ENCODE data around the gene GIN1.
A peak's percentile ranks its signal among the peaks of the same experiment; 100 is the strongest.
"Not testable (repeated sequence)": the region's sequence is repeated elsewhere in the genome, so short reads cannot be mapped to it uniquely, and the experiment has no call there.

GIN1 gene, protein sequence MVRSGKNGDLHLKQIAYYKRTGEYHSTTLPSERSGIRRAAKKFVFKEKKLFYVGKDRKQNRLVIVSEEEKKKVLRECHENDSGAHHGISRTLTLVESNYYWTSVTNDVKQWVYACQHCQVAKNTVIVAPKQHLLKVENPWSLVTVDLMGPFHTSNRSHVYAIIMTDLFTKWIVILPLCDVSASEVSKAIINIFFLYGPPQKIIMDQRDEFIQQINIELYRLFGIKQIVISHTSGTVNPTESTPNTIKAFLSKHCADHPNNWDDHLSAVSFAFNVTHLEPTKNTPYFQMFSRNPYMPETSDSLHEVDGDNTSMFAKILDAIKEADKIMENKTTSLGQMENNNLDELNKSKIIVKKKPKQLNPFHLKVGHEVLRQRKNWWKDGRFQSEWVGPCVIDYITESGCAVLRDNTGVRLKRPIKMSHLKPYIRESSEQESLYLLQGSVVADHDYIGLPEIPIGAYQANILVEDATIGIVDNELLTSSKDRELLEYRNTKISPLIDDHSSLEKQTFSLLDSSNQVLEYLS

GRCh38 chr5:103119765-103120606 lies at the start of gene GIN1, which contains the start of gene PPIP5K2:
TSS of gene GIN1 (minus strand) at chr5:103120138. CDS start at chr5:103108707, 11,431 bp downstream.
TSS of gene PPIP5K2 (plus strand) at chr5:103120301. CDS start at chr5:103129590, 9,289 bp downstream.
- DNase-seq = peak; percentile 78

- no peak for DNase-seq
These were observed 46.8 kb upstream of the GIN1 start for GRCh38 chr5:103166706-103167105.

GRCh38 chr5:103151156-103151555 lies 31.2 kb upstream of the GIN1 start:
- DNase-seq = no peak

- no peak for DNase-seq
These were observed 28.3 kb upstream of the GIN1 start for GRCh38 chr5:103148213-103148612.

DNA sequence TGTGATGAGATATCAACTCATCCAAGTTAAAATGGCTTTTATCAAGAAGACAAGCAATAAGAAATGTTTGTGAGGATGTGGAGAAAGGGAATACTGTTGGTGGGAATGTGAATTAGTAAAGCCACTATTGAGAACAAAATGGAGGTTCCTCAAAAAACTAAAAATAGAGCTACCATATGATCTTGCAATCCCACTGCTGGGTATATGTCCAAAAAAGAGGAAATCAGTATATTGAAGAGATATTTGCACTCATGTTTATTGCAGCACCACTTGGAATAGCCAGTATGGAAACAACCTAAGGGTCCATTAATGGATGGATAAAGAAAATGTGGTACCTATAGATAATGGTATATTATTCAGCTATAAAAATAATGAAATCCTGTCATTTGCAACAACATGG lies 25.3 kb upstream of the GIN1 start:
- DNase-seq = no peak

DNA sequence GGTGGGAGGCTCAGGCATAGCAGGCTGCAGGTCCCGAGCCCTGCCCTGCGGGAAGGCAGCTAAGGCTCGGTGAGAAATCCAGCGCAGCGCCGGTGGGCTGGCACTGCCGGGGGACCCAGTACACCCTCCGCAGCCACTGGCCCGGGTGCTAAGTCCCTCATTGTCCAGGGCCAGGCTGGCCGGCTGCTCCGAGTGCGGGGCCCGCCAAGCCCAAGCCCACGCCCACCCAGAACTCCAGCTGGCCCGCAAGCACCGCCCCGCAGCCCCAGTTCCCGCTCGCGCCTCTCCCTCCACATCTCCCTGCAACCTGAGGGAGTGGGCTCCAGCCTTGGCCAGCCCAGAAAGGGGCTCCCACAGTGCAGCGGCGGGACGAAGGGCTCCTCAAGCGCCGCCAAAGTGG lies 22.2 kb upstream of the GIN1 start:
- DNase-seq = not testable (repeated sequence)

- peak; percentile 1 for DNase-seq
These were observed 19.4 kb upstream of the GIN1 start for GRCh38 chr5:103139264-103139865.

DNA sequence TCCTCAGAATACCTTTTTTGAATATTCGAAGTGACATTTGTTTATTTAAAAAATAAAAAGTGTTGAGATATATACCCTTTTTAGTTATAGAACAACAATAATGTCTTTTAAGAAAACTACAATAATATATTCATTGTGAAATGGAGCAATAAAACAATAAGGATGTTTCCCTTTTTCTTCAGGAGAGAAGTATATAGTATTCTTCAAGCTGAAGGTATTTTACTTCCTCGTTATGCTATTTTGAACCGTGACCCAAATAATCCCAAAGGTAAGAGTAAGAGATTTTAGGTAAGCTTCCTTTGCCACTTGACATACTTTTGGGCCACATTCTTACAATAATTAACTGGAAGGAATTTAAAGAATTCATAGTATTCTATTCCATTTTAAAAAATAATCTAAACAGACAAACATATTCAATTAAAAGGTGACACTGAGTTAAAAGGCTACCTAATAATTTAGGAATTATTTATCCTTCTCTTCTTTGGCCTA lies 18.3 kb upstream of the GIN1 start:
- no peak for DNase-seq

DNA sequence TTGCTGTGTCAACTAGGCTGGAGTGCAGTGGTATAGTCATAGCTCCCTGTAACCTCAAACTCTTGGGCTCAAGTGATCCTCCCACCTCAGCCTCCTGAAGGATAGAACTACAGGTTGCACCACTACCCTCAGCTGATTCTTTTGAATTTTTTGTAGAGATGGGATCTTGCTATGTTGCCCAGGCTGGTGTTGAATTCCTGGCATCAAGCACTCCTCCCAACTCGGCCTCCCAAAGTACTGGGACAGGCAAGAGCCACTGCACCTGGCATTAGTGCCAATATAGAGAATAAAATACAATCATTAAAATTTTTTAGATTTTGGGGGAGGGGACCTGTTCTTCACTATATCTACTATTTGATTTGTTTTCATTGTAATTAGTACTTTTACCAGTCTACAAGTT lies 15.5 kb upstream of the GIN1 start:
- DNase-seq = no peak

- no peak for DNase-seq
These were observed 13.3 kb upstream of the GIN1 start for GRCh38 chr5:103133231-103133630.

DNA sequence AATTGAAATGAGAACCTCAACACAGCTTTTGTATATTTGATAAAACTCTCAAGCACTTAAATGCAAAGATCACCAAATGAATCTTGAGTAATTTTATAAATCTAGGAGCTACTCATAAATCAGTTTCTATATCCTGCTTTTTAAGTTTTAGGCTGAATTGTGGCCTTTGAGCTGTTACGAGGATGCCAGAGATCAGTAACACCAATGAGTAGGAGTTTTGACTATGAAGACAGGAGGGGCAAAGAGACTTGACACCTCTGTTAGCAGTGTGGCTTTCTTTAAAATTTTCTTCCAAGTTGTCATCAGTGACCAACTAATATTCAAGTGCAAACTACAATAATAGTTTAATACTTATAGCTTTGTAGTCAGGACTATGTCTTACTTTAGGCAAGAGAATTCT lies 12.7 kb upstream of the GIN1 start:
- DNase-seq = no peak

DNA sequence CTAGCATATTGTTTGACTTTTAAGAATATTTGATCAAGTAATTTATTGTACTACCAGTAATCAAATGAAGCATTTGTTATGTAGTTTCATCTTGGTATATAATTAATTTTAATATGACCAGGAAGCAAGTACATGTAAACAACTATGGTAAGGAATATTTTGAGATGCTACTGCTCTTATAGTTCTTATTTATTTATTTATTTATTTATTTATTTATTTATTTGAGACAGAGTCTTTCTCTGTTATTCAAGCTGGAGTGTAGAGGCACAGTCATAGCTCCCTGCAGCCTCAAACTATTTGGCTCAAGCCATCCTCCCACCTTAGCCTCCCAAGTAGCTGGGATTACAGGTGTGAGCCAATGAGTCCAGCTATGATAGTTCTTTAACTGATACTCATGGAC lies 8.3 kb upstream of the GIN1 start:
- DNase-seq = no peak

DNA sequence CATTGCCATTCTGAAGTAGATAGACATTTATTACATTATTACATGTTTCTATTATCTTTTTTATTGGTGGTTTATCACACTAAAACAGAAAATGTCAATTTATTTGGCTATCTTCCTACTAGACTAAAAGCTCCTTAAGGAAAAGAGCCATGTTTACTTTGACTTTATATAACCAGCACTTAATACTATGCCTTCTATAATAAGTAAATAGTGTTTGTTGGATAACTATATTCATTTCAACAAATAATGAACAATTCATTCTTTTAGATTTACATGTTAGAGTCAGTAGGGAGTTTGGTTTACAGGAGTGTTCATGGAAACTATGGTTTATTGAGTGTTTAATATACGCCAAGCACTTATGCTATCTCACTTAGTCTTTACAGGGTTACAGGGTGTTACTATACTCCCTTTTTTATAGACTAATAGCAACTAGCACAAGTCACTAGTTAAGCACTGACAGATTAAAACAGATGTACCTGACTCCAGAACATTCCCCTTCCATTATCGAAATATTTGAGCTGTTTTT lies 7.4 kb upstream of the GIN1 start:
- no peak for DNase-seq

GRCh38 chr5:103126557-103126956 lies 6.6 kb upstream of the GIN1 start:
- no peak for DNase-seq

DNA sequence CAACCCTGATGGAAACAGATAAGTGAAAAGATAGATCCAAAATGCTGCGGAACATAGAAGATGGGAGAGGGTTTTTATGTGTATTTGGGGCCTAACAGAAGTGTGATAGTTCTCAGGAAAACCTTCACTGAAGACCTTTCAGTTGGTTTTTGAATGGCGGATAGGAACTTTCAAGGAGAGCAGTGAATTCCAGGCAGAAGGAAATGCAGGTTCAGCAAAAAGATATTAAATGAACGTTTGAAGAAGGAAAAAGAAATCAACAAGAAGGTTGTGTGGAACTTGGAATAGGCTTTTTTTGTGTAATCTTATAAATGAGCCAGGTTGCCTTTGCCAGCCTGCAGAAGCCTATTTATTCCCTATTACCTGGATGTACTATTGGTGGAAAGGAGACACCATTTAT lies 2.3 kb upstream of the GIN1 start:
- DNase-seq = no peak

DNA sequence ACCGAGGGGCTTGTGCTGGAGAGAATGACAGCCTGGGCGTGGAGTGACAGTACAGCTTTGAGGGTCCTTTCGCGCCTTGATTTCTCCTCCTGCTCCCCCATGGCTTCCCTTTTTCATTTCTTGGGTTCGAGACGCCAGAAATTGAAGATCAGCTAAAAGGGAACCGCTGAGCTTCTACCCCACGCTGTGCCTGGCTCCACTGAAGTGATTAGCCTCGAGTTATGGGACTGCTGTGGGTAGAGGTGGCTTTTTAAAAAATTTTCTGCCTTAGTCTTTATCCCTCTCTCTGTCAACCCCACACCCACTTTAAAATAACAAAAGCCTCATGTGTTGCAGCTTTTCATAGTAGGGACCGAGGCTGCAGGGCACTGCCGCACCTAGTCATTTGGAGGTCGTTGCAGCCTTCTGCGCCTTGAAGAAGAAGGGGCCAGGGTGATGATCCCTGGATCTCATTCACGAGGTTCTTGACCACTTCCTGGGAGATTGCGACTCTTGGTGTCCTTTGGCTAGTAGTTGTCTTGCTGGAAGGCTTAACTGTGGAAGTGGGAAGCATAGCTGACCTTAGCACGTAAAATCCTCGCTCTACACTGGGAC lies 766 bp upstream of the GIN1 start:
- no peak for DNase-seq

GRCh38 chr5:103119070-103119764 lies 721 bp downstream of the GIN1 start:
- no peak for DNase-seq

GRCh38 chr5:103117471-103117991 lies 2.4 kb downstream of the GIN1 start:
- no peak for DNase-seq

DNA sequence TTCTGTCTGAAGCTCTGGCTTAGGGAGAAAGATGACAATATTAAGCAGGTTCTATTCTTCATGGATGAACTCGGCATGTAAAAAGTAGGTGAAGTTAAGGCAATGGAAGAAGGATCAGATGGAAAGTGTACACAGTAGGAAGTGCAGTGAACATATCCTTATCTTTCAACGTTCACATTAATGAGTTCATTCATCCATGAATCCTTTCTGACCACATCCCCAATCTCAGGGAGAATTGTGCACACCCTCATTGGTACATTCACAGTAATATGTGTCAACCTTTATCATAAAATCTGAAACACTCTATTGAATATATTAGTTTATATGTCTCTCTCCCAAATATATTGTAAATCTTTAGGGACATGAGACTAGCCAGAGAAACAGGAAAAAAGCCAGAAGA lies 5.5 kb downstream of the GIN1 start:
- no peak for DNase-seq

DNA sequence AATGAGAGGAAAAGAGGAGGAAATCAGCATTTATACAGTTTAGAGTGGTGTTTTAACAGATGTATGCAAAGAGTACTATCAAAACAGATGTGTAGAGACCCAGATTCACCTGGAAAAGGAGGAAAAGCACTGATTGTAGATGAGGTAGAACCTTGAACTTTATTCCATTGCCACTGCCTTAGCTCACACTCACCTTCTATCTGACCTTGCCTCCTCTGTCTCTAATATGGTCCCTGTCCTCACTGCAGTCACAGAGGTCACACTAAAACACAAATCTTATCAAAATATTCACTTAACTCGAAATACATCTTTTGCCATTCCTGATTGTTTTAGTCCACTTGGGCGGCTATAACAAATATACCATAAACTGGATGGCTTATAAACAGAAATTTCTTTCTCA lies 7.0 kb downstream of the GIN1 start:
- no peak for DNase-seq

GRCh38 chr5:103111468-103111867 lies 8.5 kb downstream of the GIN1 start:
- no peak for DNase-seq

- DNase-seq = no peak
These were observed 9.5 kb downstream of the GIN1 start for GRCh38 chr5:103110403-103110802.

All from DMS153 (cell line).